ENCODE data around the gene PTHLH. TPM values are rescaled to one million over a fixed set of nuclear protein-coding genes. Genes with fewer than 3 reads are reported as not detected.

The PTHLH gene
- 0.60 and 1.1 TPM in 2 replicates for total RNA-seq
- polyA plus RNA-seq: 0.65 and 0.99 TPM in 2 replicates
- polyA plus RNA-seq (2011; cell fraction: cytosol; rRNA removed): 1.1 and 1.8 TPM in 2 replicates
- 1.1 and 1.3 TPM in 2 replicates for polyA plus RNA-seq (2011; cell fraction: nucleus; rRNA removed)
- polyA plus RNA-seq (2012): 0.76 and 4.1 TPM in 2 replicates
- 0.08 and 0.53 TPM in 2 replicates for polyA minus RNA-seq
- not detected for polyA minus RNA-seq (2011; cell fraction: cytosol; rRNA and poly(A)+ RNA removed)
- 2.3 and 2.6 TPM in 2 replicates for polyA minus RNA-seq (2011; cell fraction: nucleus; rRNA and poly(A)+ RNA removed)
- Bru-seq, nascent RNA: percentile 28 among the genes with signal in this experiment
- percentile 28 among the genes with signal in this experiment for BruChase-seq, experiment 1, labeled RNA remaining after a 6-hour chase
- percentile 28 among the genes with signal in this experiment for BruChase-seq, experiment 2, labeled RNA remaining after a 2-hour chase
- long read RNA-seq, partial matches to known transcripts: 0 of 1 reads
- long read RNA-seq, other reads (novel, unspliced or antisense): 0 of 1 reads

DNA sequence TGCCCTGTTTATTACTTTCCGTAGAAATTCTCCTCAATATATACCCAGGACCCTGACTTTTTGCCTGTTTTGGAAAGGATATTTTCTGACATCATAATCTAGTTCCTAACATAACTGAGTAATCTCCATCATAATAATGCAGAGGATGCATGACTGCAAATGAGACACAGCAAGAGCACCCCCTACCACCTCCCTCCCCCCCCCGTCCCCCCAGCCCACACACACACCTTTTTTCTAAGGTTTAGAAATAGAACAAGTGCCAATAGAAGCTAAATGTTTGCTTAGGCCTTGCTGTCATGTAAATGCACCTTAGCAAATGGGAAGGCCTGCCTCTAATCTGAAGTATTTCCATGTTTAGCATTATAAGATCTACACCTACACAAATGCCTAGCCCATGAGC lies at the start of gene PTHLH:
Gene PTHLH, minus strand, starts transcription at position 13 of the 400 bp plus-strand sequence. CDS start 3,239 bp downstream, outside the sequence.
- no peaks in the 10 kb centered on the region for H3K9me1 ChIP-seq (replicated peaks; ENCODE audit: control insufficient read depth, extremely low read depth, insufficient read depth, low read length)
- CTCF ChIA-PET: interaction anchor here (1.0 kb wide), 1 partner anchor 900 kb away, joined by 3 read pairs; no protein-coding TSS in a partner anchor
- POLR2A ChIA-PET: no interaction called here
- H3K4me3 ChIP-seq (replicated peaks in 1 of 3; ENCODE audit: insufficient read depth in 1 of 3, low read depth in 1 of 3, low read length in 3 of 3): no peak within 1 kb of the TSS
- no peaks in the 10 kb centered on the region for H3K9me3 ChIP-seq (replicated peaks; ENCODE audit: control insufficient read depth, insufficient read depth, low read length)
- no TSS peak for BruUV-seq (replicated peaks)
- H2AFZ ChIP-seq (ENCODE audit: low read depth, low read length): no peak within 1 kb of the TSS
- H3K27ac ChIP-seq (ENCODE audit: insufficient read depth, low read depth, low read length): no peak within 1 kb of the TSS
- peaks cover 2 to 14% of the 10 kb centered on the region in 2 experiments for H3K27me3 ChIP-seq (ENCODE audit: control insufficient read depth in 2 of 2, insufficient read depth in 2 of 2, low read length in 2 of 2)
- no peaks in the 10 kb centered on the region for H4K20me1 ChIP-seq (replicated peaks; ENCODE audit: control insufficient read depth, extremely low read depth, insufficient read depth, low read length)
- H3K36me3 ChIP-seq (ENCODE audit: control insufficient read depth in 2 of 2, extremely low read depth in 1 of 2, insufficient read depth in 2 of 2, low read length in 2 of 2): no peaks in the 10 kb centered on the region
- intact Hi-C loops (cut with micrococcal nuclease) (loop anchor here (5.0 kb wide), 1 partner anchor 50 kb away; no protein-coding TSS in a partner anchor), dilution Hi-C loops (cut with MboI; ENCODE audit: extremely low pct_ligation_motif_present, low sequenced_read_pairs) (no loop called here)
- no peak for DNase-seq (ENCODE audit: low read depth, low spot score)
- no peak within 1 kb of the TSS for H3K9ac ChIP-seq (replicated peaks; ENCODE audit: extremely low read depth, insufficient read depth, low read length)
- H3K79me2 ChIP-seq (ENCODE audit: control insufficient read depth, insufficient read depth, low read length): no peaks in the 10 kb centered on the region
- H3K4me2 ChIP-seq (ENCODE audit: insufficient read depth, low read length): no peak within 1 kb of the TSS
- H3K4me1 ChIP-seq (ENCODE audit: control insufficient read depth, extremely low read depth, insufficient read depth, low read length): peaks cover 36% of the 10 kb centered on the region
- no peak for FAIRE-seq
- TF ChIP-seq, protein P1, sequence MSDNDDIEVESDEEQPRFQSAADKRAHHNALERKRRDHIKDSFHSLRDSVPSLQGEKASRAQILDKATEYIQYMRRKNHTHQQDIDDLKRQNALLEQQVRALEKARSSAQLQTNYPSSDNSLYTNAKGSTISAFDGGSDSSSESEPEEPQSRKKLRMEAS (IDR thresholded peaks at IDR 0.05; ENCODE audit: insufficient read depth, insufficient read length): no peak

- no peak for FAIRE-seq
- no TSS peak for BruUV-seq (replicated peaks)
- no peaks in the 10 kb centered on the region for H3K79me2 ChIP-seq (ENCODE audit: control insufficient read depth, insufficient read depth, low read length)
- dilution Hi-C loops (cut with MboI; ENCODE audit: extremely low pct_ligation_motif_present, low sequenced_read_pairs) (no loop called here), intact Hi-C loops (cut with micrococcal nuclease) (loop anchor here (2.0 to 5.0 kb wide), 2 partner anchors 43 to 49 kb away; partner anchors contain the start of gene PTHLH)
- H3K9me1 ChIP-seq (replicated peaks; ENCODE audit: control insufficient read depth, extremely low read depth, insufficient read depth, low read length): no peaks in the 10 kb centered on the region
- peaks cover 10% of the 10 kb centered on the region for H3K4me1 ChIP-seq (ENCODE audit: control insufficient read depth, extremely low read depth, insufficient read depth, low read length)
- no peaks in the 10 kb centered on the region for H4K20me1 ChIP-seq (replicated peaks; ENCODE audit: control insufficient read depth, extremely low read depth, insufficient read depth, low read length)
- H3K27me3 ChIP-seq (ENCODE audit: control insufficient read depth in 2 of 2, insufficient read depth in 2 of 2, low read length in 2 of 2): no peaks in the 10 kb centered on the region
- no peak for DNase-seq (ENCODE audit: low read depth, low spot score)
- CTCF ChIA-PET: interaction anchor here (1.2 kb wide), 1 partner anchor 14 kb away, joined by 3 read pairs; no protein-coding TSS in a partner anchor
- no peaks in the 10 kb centered on the region for H3K36me3 ChIP-seq (ENCODE audit: control insufficient read depth in 2 of 2, extremely low read depth in 1 of 2, insufficient read depth in 2 of 2, low read length in 2 of 2)
- TF ChIP-seq MYC (IDR thresholded peaks at IDR 0.05; ENCODE audit: low read depth, low read length) (no peak), POLR2AphosphoS5 (IDR thresholded peaks at IDR 0.05; ENCODE audit: insufficient read depth, low read depth, low read length) (no peak), GATA2 (IDR thresholded peaks at IDR 0.05; ENCODE audit: insufficient read depth, insufficient read length, low read depth, low read length) (no peak), JUN (IDR thresholded peaks at IDR 0.05; ENCODE audit: borderline replicate concordance, insufficient read depth, insufficient read length, low read depth) (no peak), POLR2A (IDR thresholded peaks at IDR 0.05; ENCODE audit: low read depth, low read length) (no peak), FOS (IDR thresholded peaks at IDR 0.05; ENCODE audit: borderline replicate concordance, insufficient read depth, low read length) (no peak), EZH2 (IDR thresholded peaks at IDR 0.05; ENCODE audit: borderline replicate concordance, low read depth, low read length, severe bottlenecking) (no peak)
- TF ChIP-seq, protein P1 (IDR thresholded peaks at IDR 0.05; ENCODE audit: insufficient read depth, insufficient read length): no peak
- TF ChIP-seq, protein P2, sequence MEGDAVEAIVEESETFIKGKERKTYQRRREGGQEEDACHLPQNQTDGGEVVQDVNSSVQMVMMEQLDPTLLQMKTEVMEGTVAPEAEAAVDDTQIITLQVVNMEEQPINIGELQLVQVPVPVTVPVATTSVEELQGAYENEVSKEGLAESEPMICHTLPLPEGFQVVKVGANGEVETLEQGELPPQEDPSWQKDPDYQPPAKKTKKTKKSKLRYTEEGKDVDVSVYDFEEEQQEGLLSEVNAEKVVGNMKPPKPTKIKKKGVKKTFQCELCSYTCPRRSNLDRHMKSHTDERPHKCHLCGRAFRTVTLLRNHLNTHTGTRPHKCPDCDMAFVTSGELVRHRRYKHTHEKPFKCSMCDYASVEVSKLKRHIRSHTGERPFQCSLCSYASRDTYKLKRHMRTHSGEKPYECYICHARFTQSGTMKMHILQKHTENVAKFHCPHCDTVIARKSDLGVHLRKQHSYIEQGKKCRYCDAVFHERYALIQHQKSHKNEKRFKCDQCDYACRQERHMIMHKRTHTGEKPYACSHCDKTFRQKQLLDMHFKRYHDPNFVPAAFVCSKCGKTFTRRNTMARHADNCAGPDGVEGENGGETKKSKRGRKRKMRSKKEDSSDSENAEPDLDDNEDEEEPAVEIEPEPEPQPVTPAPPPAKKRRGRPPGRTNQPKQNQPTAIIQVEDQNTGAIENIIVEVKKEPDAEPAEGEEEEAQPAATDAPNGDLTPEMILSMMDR (IDR thresholded peaks at IDR 0.05; ENCODE audit: extremely low read depth in 1 of 2, insufficient read depth in 1 of 2, low read depth in 1 of 2, low read length in 2 of 2): no peak
- no peak overlapping the region for H2AFZ ChIP-seq (ENCODE audit: low read depth, low read length)
- no peak overlapping the region for H3K27ac ChIP-seq (ENCODE audit: insufficient read depth, low read depth, low read length)
- H3K9ac ChIP-seq (replicated peaks; ENCODE audit: extremely low read depth, insufficient read depth, low read length): no peak overlapping the region
- POLR2A ChIA-PET: interaction anchor here (0.5 kb wide), 1 partner anchor 286 kb away, joined by 4 read pairs; no protein-coding TSS in a partner anchor
- H3K9me3 ChIP-seq (replicated peaks; ENCODE audit: control insufficient read depth, insufficient read depth, low read length): no peaks in the 10 kb centered on the region
- H3K4me3 ChIP-seq (replicated peaks in 1 of 3; ENCODE audit: insufficient read depth in 1 of 3, low read depth in 1 of 3, low read length in 3 of 3): no peak overlapping the region
- H3K4me2 ChIP-seq (ENCODE audit: insufficient read depth, low read length): no peak overlapping the region
Measured at GRCh38 chr12:28021704-28022103, 49.2 kb upstream of the PTHLH start.
